Measurements from ENCODE around the gene PAPPA2.

DNA sequence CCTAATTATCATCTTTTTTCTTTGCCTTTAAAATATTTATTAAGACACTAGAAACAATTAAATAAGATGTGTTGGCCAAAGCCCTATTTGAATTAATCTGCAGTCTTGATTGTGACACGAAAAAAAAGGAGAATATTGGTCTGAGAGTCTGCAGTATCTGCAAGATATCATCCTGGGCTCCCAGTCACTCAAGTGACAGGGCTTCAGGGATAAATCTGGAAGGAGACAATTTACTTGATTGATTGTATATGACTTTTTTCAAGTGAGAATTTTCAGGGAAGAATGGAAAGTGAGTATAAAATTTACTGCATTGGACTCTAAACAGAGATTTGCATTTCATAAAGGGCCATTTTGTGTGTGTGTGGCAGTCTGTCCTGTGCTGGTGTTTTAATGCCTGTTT is 233.7 kb downstream of the PAPPA2 start:
- TF ChIP-seq, protein P1, sequence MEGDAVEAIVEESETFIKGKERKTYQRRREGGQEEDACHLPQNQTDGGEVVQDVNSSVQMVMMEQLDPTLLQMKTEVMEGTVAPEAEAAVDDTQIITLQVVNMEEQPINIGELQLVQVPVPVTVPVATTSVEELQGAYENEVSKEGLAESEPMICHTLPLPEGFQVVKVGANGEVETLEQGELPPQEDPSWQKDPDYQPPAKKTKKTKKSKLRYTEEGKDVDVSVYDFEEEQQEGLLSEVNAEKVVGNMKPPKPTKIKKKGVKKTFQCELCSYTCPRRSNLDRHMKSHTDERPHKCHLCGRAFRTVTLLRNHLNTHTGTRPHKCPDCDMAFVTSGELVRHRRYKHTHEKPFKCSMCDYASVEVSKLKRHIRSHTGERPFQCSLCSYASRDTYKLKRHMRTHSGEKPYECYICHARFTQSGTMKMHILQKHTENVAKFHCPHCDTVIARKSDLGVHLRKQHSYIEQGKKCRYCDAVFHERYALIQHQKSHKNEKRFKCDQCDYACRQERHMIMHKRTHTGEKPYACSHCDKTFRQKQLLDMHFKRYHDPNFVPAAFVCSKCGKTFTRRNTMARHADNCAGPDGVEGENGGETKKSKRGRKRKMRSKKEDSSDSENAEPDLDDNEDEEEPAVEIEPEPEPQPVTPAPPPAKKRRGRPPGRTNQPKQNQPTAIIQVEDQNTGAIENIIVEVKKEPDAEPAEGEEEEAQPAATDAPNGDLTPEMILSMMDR (IDR thresholded peaks at IDR 0.05; ENCODE audit: low read length), result no peak
- TF ChIP-seq EZH2 (IDR thresholded peaks at IDR 0.05; ENCODE audit: borderline replicate concordance, low read length), result no peak
